HG03439 (cell line): Measurements from ENCODE around the gene ZC3H8.

Source experiments
- ATAC-seq: cut with Tn5 transposase; IDR thresholded peaks from one replicate; pipeline ENCODE4 v1.9.1; 2021; ENCODE audit warnings: mild to moderate bottlenecking, moderate library complexity; ENCODE audit not compliant: unreplicated experiment

ZC3H8 gene

DNA sequence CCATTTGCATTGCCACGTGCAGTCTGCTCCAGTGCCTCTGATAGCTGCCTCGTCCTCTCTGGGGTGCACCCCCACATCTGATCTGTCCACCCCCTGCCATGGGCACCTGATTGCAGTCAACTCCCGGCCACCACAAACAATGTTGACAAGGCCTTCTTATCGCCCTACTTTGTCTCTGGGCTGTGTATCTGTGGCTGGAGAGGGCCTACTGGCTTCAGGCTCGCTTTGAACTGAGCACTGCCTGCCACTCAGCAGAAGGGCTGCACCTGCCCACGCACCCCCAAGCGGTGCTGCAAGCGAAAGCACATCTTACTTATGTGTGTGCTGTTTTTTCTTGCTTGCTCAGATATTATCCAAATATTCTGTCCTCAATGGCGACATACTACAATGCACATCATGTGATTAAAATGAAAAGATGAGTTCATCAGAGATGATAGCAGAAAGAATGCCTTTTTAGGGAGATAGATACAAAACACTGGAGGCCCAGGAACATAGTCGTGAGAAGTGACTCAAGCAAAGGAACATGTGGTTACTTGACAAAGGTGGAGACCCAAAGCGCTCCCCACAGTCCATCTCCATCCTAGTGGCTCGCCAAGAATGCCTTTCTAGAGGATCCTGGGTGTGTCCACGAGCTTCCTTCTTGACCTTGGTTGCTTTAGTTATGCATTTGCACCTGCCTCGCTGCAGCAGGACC lies 87.9 kb downstream of the ZC3H8 start:
- ATAC-seq: no peak

DNA sequence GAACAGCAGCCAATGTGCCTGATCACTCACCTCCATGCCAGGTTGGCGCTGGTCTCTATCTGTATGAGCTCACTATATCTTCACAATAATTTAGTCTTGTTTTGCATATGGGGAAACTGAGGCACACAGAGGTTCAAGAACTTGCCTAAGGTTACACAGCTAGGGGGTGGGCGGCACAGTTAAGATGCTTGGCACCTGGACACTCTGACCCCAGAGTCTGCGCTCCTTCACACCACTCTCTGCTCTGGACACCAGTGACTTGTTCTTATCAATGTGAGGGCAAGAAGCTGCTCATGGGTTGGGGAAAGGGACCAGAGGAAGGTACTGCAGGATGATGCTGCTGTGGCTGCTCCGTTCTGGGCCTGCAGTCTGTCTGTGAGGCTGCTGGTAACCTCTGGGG lies 89.5 kb downstream of the ZC3H8 start:
- no peak for ATAC-seq

DNA sequence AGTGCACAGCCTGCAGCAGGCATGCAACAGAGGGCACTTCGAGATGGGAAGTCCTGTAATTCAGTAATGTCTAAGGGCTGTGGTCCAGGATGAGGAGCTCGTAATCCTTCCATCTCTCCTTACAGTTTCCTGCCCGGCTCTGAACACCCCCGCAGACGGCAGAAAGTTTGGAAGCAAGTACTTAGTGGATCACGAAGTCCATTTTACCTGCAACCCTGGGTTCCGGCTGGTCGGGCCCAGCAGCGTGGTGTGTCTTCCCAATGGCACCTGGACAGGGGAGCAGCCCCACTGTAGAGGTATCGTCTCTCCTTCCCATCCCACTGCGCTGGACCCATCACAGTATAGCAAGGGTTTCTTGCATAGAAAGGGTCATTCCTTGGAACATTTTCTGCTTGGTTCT lies 90.0 kb downstream of the ZC3H8 start:
- ATAC-seq: no peak

DNA sequence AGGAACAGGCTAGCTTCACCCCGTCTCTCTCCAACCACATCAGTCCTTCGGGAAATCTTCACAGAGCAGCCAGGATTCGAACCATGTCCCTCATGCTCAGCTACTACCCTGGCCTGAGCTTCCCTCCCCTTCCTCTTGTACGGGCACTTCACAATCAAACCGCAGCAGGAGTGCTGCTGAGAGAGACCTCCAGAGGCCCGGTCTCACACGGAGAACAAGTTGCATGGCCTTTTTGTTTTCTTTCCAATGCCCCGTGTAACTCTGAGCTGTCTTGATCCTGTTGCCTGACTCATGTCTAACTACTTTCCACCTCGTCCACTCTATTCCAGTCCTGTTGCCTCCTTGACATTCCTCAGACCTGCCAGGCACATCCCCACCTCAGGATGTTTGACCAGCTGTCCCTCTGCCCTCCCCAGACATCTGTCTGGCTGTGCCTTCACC lies 91.3 kb downstream of the ZC3H8 start:
- ATAC-seq: no peak

DNA sequence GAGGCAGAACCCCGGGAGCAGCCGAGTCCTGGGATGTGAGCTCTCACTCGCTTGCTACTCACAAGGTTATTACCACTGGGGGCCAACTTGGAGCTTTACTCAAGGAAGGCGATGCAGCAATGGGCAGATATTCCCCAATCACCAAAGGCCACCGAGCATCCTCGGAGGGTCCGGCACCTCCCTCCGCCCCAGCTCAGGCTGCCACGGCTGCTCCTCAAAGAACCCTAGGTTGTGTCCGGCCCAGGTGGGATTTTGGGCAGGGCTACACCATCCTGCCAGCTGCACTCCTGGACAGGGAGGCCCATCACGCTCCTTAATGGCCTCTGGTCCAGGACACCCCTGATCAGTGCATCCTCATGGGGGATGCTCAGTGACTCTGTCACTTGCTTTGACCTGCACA lies 91.9 kb downstream of the ZC3H8 start:
- no peak for ATAC-seq

DNA sequence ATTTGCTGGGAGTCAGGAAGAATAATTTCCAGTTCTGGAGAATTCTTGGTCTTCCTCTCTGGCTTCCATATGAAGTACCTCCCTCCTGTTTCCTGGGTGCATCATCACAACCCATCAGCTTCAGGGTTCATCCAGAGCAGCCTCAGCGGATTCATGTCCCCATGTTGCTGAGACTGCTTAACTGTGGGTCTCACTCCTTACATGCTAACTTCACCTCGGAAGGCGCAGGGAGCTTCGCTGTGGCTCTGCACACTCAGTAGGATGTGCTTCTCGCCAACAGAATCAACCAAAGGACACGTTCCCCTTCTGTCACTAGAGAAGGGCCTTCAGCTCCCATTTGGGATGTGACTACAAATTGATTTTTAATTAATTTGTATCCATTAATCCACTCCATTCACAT lies 92.5 kb downstream of the ZC3H8 start:
- ATAC-seq: no peak
